Nucleus accumbens (tissue), 56 donors: ENCODE results near the gene PPP2R2C.

Experiments used
- DNase-seq, 56 donors: peaks; one replicate each; lab custom pipeline; 2025; lab: John Stamatoyannopoulos, UW

The PPP2R2C gene

DNA sequence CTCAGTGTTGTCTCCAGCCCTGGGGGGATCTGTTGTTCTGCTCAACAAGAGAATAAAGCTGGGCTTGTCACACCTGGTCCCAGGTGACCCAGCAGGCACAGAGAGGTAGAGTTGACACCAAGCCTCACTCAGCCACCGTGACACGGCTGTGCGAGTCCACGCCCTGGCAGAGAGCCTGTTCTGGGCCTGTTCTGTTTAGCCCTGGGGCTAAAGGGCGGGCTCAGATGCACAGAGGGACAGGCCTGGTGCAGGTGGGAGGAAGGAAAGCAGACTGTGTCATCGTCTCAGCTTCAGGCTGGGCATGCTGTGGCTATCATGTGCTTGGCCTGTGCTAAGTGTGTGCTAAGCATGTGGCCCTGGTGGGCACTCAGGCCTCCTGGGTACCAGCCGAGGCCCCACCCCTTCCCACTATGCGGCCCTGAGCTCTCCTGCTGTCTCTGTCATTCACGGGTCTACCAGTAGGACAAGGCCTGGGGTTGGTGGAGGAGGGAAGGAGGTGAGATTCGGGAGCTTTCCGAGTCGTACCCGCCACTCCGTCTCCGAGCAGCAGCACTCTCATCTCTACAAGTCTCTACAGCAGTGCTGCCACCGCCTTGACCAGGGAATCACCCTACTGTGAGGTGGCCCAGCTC, 191.9 kb downstream of the PPP2R2C start:
- no peak for DNase-seq

- DNase-seq, result no peak
Measured at GRCh38 chr4:6279582-6280289, 192.7 kb downstream of the PPP2R2C start.

DNA sequence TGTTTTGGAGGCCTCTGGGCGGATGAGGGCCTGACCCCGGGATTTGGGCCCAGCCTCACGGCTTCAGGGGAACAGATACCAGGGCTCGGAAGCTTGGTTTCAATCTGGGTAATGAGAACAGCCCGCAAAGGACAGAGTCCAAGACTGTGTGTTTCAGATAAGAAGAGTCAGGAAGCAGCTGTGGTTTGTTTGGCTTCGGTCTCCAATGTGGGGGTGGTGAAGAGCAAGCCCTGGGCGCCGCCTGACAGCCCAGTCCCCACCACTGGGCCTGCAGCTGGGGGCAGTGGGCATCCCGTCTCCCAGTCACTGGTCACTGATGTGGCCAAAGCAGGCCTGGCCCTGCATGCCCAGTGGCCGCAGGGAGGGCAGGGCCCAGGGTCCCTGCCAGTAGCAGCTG, 193.6 kb downstream of the PPP2R2C start:
- DNase-seq, result no peak

- DNase-seq, result no peak
Measured at GRCh38 chr4:6277935-6278800, 194.2 kb downstream of the PPP2R2C start.

DNA sequence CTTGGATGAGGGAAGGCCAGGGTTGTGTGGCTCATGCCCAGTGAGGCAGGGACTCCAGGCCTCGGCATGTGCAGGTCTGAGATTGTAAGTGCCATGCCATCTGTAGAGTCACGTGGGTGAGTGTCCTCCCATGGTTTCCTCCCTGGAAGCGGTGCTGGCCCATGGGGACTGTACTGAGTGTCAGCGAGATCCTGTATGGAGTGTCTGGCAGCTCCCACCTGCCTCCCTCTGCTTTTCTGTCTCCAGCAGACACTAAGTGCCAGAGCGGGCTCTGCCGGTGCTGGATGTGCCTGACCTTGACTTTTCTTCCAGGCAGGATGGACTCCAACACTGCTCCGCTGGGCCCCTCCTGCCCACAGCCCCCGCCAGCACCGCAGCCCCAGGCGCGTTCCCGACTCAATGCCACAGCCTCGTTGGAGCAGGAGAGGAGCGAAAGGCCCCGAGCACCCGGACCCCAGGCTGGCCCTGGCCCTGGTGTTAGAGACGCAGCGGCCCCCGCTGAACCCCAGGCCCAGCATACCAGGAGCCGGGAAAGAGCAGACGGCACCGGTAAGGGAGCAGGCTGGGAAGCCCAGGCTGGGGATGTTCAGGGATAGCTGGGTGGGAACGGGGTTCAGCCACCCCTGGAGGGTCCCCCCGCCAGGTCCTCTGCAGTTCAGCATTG, 195.1 kb downstream of the PPP2R2C start:
- DNase-seq, result no peak

GRCh38 chr4:6275898-6276806, 196.3 kb downstream of the PPP2R2C start:
- DNase-seq, result peak in 9 of 56 donors; percentile 9 to 67 (median 38)

- no peak for DNase-seq
Measured at GRCh38 chr4:6275351-6275750, 197.1 kb downstream of the PPP2R2C start.

DNA sequence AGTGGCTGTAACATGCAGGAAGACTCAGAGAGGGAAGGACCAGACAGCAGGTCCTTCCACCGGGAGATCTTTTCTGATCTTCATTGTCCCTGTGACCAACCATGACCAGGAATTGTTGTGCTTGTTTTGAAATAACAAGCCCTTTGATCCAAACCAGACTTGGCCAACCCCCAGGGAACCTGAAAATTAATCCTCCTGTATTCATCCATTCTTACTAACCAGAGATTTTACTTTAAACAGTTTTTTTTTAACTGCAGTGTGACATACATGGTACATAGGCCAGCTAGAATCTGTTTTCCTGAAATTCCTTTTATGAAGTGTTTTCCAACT, 198.8 kb downstream of the PPP2R2C start:
- DNase-seq, result no peak

DNA sequence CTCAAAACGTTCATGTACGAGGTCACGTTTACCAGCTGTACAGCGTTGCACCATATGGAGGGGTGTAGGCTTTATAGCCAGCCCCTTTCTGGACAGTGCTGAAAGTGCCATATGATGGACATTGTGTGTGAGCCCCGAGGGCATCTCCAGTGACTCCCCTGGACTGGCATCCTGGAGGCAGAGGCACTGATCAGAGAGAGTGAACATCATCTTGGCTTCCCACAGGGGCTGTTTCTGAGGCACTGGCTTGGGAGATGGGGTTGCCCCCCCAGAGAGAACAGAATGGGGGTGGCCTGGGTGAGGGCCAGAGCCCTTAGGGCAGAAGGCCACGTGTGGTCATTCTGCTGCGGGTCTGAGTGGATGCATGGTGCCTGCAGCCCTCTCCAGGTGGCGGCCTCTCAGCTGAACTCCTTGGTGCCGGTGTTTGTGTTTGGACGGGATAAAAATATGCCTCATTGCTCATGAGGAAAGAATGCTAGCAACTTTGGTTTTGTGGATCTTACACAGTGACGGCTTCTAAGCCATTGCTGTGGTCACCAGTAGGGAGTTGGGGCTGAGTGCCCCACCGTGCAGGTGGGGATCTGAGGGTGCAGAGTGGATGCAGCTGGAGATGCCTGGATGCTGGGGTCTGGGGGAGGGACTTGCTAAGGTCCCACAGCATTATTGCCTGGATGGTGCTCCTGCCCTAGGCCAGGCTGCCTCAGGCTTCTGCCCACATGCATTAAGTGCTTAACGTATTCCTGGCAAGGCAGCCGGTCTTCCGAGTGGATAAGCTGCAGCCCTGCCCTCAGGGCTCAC, 199.4 kb downstream of the PPP2R2C start:
- no peak for DNase-seq

GRCh38 chr4:6271701-6272465, 200.5 kb downstream of the PPP2R2C start:
- no peak for DNase-seq

GRCh38 chr4:6271206-6271605, 201.2 kb downstream of the PPP2R2C start:
- no peak for DNase-seq

GRCh38 chr4:6270636-6271121, 201.7 kb downstream of the PPP2R2C start:
- DNase-seq, result peak in 1 of 56 donors; percentile 33
